HEK293 (cell line): Measurements from ENCODE around the gene GPR157.
A peak's percentile ranks its signal among the peaks of the same experiment; 100 is the strongest.

Experiments used
- CTCF ChIA-PET: fragments of 350-600 bp; formaldehyde crosslinking; extraction: SDS; loops from one replicate; lab custom pipeline; 2021; ENCODE audit warnings: antibody characterized with exemption; lab: Yijun Ruan, JAX
- POLR2A ChIA-PET: fragments of 300-600 bp; formaldehyde crosslinking; extraction: SDS; loops from one replicate; lab custom pipeline; 2020; ENCODE audit warnings: antibody characterized with exemption, inconsistent platforms; lab: Yijun Ruan, JAX
- H3K27ac ChIP-seq: fragments of 200-500 bp; sonication (Bioruptor generic); 2 replicates; pipeline ENCODE4 v1.5.1; 2014; ENCODE audit warnings: low read depth, low read length, control low read depth, inconsistent platforms; ENCODE audit errors: extremely low read depth
- H3K36me3 ChIP-seq, 2 experiments: fragments of 200-500 bp in 1 of 2; sonication (Bioruptor generic) in 1 of 2; 1 replicate in 1 of 2; 2 replicates in 1 of 2; pipeline ENCODE4 v1.5.1; 2014 to 2017; ENCODE audit warnings: inconsistent platforms in 2 of 2, low read length in 2 of 2; ENCODE audit not compliant: control insufficient read depth in 2 of 2, insufficient read depth in 1 of 2
- H3K4me1 ChIP-seq: fragments of 200-500 bp; sonication (Bioruptor generic); 2 replicates; pipeline ENCODE4 v1.5.1; 2014; ENCODE audit warnings: mild to moderate bottlenecking, low read length, inconsistent platforms; ENCODE audit not compliant: control insufficient read depth, insufficient read depth
- H3K4me3 ChIP-seq: 2 replicates; pipeline ENCODE4 v1.5.1; 2011; ENCODE audit warnings: low read depth, mild to moderate bottlenecking, control low read depth, low read length, moderate library complexity
- H3K9me3 ChIP-seq: fragments of 200-500 bp; sonication (Bioruptor generic); 2 replicates; pipeline ENCODE4 v1.5.1; 2014; ENCODE audit warnings: low read depth, low read length, inconsistent platforms; ENCODE audit not compliant: control insufficient read depth, insufficient read depth
- HOXD13 ChIP-seq: sonication (generic); formaldehyde crosslinking; IDR thresholded peaks from 2 replicates; pipeline ENCODE4 v1.8.0; 2022; ENCODE audit warnings: missing genetic modification reagents, borderline replicate concordance
- KLF1 ChIP-seq: fragments of 450-650 bp; formaldehyde crosslinking; IDR thresholded peaks from 2 replicates; pipeline ENCODE4 v1.5.1; 2016; ENCODE audit warnings: missing biosample characterization, missing genetic modification characterization
- KLF9 ChIP-seq: fragments of 450-650 bp; formaldehyde crosslinking; IDR thresholded peaks from 2 replicates; pipeline ENCODE4 v1.5.1; 2016; ENCODE audit warnings: missing biosample characterization, missing genetic modification characterization, low read depth
- MEIS1 ChIP-seq: sonication (generic); formaldehyde crosslinking; IDR thresholded peaks from 2 replicates; pipeline ENCODE4 v1.8.1; 2022; ENCODE audit warnings: missing genetic modification reagents, mild to moderate bottlenecking, borderline replicate concordance
- PBX3 ChIP-seq: sonication (generic); formaldehyde crosslinking; IDR thresholded peaks from 2 replicates; pipeline ENCODE4 v1.8.1; 2022; ENCODE audit warnings: mild to moderate bottlenecking, moderate library complexity, missing genetic modification reagents
- PRDM10 ChIP-seq: fragments of 450-650 bp; formaldehyde crosslinking; IDR thresholded peaks from 2 replicates; pipeline ENCODE4 v1.5.1; 2016; ENCODE audit warnings: missing biosample characterization, missing genetic modification characterization
- SETDB1 ChIP-seq: IDR thresholded peaks from one replicate; pipeline ENCODE4 v1.6.1; 2017; ENCODE audit warnings: mild to moderate bottlenecking, low read length, moderate library complexity, mixed read lengths; ENCODE audit not compliant: insufficient read length
- ZNF112 ChIP-seq: fragments of 450-650 bp; formaldehyde crosslinking; IDR thresholded peaks from 2 replicates; pipeline ENCODE4 v1.5.0; 2017; ENCODE audit warnings: missing biosample characterization, missing genetic modification characterization
- ZNF133 ChIP-seq: fragments of 450-650 bp; formaldehyde crosslinking; IDR thresholded peaks from 2 replicates; pipeline ENCODE4 v1.5.1; 2016; ENCODE audit warnings: missing biosample characterization, missing genetic modification characterization
- ZNF155 ChIP-seq: fragments of 450-650 bp; formaldehyde crosslinking; IDR thresholded peaks from 2 replicates; pipeline ENCODE4 v1.5.1; 2016; ENCODE audit warnings: missing biosample characterization, missing genetic modification characterization
- ZNF175 ChIP-seq: fragments of 450-650 bp; formaldehyde crosslinking; IDR thresholded peaks from 2 replicates; pipeline ENCODE4 v1.5.1; 2016; ENCODE audit warnings: missing biosample characterization, missing genetic modification characterization
- ZNF184 ChIP-seq: fragments of 450-650 bp; IDR thresholded peaks from 2 replicates; pipeline ENCODE4 v1.5.1; 2018; ENCODE audit warnings: missing biosample characterization, mild to moderate bottlenecking, missing genetic modification characterization
- ZNF302 ChIP-seq: fragments of 450-650 bp; formaldehyde crosslinking; IDR thresholded peaks from 2 replicates; pipeline ENCODE4 v1.5.1; 2016; ENCODE audit warnings: missing biosample characterization, missing genetic modification characterization, low read depth
- ZNF518A ChIP-seq: fragments of 450-650 bp; formaldehyde crosslinking; conservative IDR thresholded peaks from 2 replicates; pipeline ENCODE4 v1.5.1; 2016; ENCODE audit warnings: low read depth, missing biosample characterization, missing genetic modification characterization
- ZNF585B ChIP-seq: fragments of 450-650 bp; formaldehyde crosslinking; IDR thresholded peaks from 2 replicates; pipeline ENCODE4 v1.5.1; 2016; ENCODE audit warnings: missing biosample characterization, missing genetic modification characterization
- ZNF600 ChIP-seq: fragments of 450-650 bp; formaldehyde crosslinking; IDR thresholded peaks from 2 replicates; pipeline ENCODE4 v1.5.1; 2016; ENCODE audit warnings: missing biosample characterization, missing genetic modification characterization
- ZNF629 ChIP-seq: fragments of 450-650 bp; formaldehyde crosslinking; IDR thresholded peaks from 2 replicates; pipeline ENCODE4 v1.5.1; 2017; ENCODE audit warnings: missing biosample characterization, missing genetic modification characterization
- ZNF660 ChIP-seq: fragments of 450-650 bp; IDR thresholded peaks from 2 replicates; pipeline ENCODE4 v1.5.1; 2018; ENCODE audit warnings: missing biosample characterization, mild to moderate bottlenecking, missing genetic modification characterization
- ZNF791 ChIP-seq: fragments of 450-650 bp; formaldehyde crosslinking; IDR thresholded peaks from 2 replicates; pipeline ENCODE4 v1.5.1; 2016; ENCODE audit warnings: missing biosample characterization, missing genetic modification characterization
- TF ChIP-seq, protein P1 (sequence below): fragments of 450-650 bp; formaldehyde crosslinking; IDR thresholded peaks from 2 replicates; pipeline ENCODE4 v1.5.1; 2016; ENCODE audit warnings: missing biosample characterization, missing genetic modification characterization

GPR157 gene

DNA sequence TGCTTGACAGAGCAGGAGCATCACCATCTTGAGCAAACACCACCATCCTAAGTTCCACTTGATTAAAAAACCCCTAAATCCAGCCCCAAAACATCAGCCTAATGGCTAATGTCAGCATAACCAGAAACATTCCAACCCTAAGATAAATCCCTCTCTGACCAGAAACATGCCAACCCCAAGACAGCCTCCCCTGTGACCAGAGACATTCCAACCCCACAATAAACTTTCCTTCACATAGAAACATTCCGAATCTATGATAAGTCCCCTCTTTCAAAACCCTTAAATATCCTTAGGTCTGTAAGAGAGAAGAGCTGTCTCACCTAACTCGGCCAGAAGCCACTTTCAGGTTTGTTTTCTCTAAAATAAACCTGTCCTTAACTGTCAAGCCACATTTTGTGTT is 42.1 kb downstream of the GPR157 start:
- H3K4me1 ChIP-seq: no peaks in the 10 kb centered on the region
- ChIA-PET CTCF (interaction anchor here (3.6 kb wide), 1 partner anchor 15 kb away, joined by 12 read pairs; no protein-coding TSS in a partner anchor), POLR2A (interaction anchor here (0.6 kb wide), 1 partner anchor 406 kb away, joined by 3 read pairs; no protein-coding TSS in a partner anchor)
- H3K36me3 ChIP-seq: no peaks in the 10 kb centered on the region
- no peak overlapping the region for H3K4me3 ChIP-seq
- no peak for TF ChIP-seq ZNF133
- TF ChIP-seq SETDB1: peak; percentile 17
- H3K27ac ChIP-seq: no peak overlapping the region
- no peaks in the 10 kb centered on the region for H3K9me3 ChIP-seq

DNA sequence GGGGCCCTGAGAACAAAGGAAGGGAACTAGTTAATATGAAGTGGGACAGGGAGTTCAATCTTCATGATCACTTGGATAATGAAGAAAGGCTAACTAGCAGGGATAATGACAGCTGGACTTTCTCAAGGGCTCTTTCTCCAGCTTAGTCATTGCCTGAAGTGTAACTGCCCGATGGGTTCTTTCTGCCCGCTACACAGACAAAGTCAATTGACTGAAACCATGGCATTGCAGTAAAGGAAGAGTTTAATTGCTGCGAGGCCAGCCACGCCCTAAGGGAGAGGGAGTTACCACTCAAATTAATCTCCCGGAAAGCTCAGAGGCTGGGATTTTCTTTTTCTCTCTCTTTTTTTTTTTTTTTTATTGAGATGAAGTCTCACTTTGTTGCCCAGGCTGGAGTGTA is 42.9 kb downstream of the GPR157 start:
- TF ChIP-seq ZNF184: no peak
- TF ChIP-seq KLF1 (tag by site-specific recombination): peak; percentile 70
- TF ChIP-seq, all 188 proteins: peak for 1
- H3K9me3 ChIP-seq: no peaks in the 10 kb centered on the region
- ChIA-PET CTCF (interaction anchor here (3.6 kb wide), 1 partner anchor 16 kb away, joined by 12 read pairs; no protein-coding TSS in a partner anchor), POLR2A (no interaction called here)
- no peaks in the 10 kb centered on the region for H3K36me3 ChIP-seq
- no peak overlapping the region for H3K27ac ChIP-seq
- no peak overlapping the region for H3K4me3 ChIP-seq
- H3K4me1 ChIP-seq: no peaks in the 10 kb centered on the region

- ChIA-PET CTCF (interaction anchor here (0.6 to 3.6 kb wide), 4 partner anchors 12 to 122 kb away, joined by 3 to 12 read pairs (median 4); no protein-coding TSS in a partner anchor), POLR2A (no interaction called here)
- Histone ChIP-seq H3K4me1 (peaks cover 4% of the 10 kb centered on the region; the same call in 1 of the 2 replicates), H3K9me3 (no peaks in the 10 kb centered on the region), H3K4me3 (no peak overlapping the region), H3K27ac (no peak overlapping the region), H3K36me3 (no peaks in the 10 kb centered on the region)
- TF ChIP-seq, protein P1, sequence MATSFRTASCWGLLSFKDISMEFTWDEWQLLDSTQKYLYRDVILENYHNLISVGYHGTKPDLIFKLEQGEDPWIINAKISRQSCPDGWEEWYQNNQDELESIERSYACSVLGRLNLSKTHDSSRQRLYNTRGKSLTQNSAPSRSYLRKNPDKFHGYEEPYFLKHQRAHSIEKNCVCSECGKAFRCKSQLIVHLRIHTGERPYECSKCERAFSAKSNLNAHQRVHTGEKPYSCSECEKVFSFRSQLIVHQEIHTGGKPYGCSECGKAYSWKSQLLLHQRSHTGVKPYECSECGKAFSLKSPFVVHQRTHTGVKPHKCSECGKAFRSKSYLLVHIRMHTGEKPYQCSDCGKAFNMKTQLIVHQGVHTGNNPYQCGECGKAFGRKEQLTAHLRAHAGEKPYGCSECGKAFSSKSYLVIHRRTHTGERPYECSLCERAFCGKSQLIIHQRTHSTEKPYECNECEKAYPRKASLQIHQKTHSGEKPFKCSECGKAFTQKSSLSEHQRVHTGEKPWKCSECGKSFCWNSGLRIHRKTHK (tag by site-specific recombination): no peak
- no peak for TF ChIP-seq PRDM10
- TF ChIP-seq KLF9: no peak
- no peak for TF ChIP-seq ZNF155 (tag by site-specific recombination)
- TF ChIP-seq PBX3 (CRISPR knock-in tag): no peak
- no peak for TF ChIP-seq ZNF660 (tag by site-specific recombination)
- TF ChIP-seq MEIS1 (CRISPR knock-in tag): no peak
- no peak for TF ChIP-seq ZNF175
- TF ChIP-seq ZNF112 (tag by site-specific recombination): no peak
- no peak for TF ChIP-seq ZNF791
- no peak for TF ChIP-seq ZNF629 (tag by site-specific recombination)
- no peak for TF ChIP-seq ZNF518A
- no peak for TF ChIP-seq HOXD13 (CRISPR knock-in tag)
- no peak for TF ChIP-seq ZNF302 (tag by site-specific recombination)
- TF ChIP-seq ZNF585B (tag by site-specific recombination): no peak
- no peak for TF ChIP-seq ZNF600
Observed at GRCh38 chr1:9085306-9085940, 43.5 kb downstream of the GPR157 start.
